ENCODE measurements around the gene PFKP.
"Not testable (repeated sequence)": the region's sequence is repeated elsewhere in the genome, so short reads cannot be mapped to it uniquely, and the experiment has no call there.

PFKP gene

DNA sequence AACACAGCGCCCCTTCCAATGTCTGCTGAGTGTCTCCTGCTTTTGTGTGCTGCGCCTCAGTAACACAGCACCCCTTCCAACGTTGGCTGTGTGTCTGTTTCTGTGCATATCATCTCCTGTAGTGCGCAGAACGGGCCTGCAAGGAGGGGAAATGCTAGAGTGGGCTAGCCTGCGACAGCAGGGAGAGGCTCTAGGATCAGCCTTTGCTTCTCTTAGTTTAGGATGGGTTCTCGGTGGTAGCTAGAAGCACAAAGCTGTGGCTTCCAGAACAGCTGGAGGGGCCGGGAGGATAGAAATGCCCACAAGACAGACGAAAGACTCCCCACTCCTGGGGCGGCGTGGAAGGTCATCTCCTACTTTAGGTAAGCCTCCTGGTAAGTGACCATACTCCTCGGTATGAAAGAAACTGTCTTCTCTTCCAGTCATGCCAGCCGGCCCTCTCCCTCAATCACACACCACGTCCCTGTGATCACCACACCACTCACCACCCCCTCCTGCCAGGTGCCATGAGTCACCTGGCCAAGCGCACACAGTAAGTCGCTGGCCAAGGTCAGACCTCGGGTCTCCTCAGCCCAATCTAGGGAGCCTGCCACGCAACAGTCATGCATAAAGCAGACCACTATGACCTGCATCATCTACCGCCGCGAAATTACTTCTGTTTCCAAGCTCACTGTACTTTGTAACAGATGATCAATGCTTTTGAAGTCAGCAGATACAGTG is 100.4 kb downstream of the PFKP start:
- DNase-seq, result no peak

DNA sequence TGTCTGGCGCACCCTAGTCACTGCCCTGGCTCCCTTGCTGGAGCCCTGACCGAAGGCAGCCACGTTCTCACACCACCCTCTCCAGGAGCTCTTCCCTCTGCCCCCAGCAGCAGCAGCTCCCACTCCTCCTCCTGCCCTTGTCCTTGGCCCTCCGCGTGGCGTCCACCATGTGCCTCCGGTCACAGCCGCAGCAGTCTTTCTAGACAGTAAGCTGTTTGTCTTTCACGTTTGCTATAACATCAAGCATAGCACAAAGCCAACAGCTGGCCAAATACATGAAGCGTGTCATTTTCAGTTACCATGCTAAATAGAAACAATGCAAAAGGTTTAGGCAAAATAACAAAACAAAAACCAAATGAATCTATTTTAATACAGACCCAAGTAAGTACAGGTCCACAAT is 101.9 kb downstream of the PFKP start:
- no peak for DNase-seq

DNA sequence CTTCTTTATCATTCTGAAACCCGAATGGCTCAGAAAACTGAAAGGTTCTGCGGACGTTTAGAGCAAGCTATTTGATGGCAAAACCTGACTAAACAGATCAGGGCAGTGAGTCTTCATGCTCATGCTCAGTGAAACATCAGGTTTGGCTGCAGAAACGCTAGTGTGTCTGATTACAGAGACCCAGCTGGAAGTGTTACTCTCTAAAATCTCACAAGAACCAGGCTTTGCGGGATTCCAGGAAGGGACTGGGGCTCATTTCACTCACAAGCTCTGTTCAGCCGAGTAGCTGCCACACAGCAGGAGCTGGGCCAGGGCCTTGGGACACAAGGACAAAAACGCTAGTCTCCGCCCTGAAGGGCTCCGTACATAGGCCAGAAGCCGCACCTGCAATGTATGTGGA is 102.3 kb downstream of the PFKP start:
- no peak for DNase-seq

DNA sequence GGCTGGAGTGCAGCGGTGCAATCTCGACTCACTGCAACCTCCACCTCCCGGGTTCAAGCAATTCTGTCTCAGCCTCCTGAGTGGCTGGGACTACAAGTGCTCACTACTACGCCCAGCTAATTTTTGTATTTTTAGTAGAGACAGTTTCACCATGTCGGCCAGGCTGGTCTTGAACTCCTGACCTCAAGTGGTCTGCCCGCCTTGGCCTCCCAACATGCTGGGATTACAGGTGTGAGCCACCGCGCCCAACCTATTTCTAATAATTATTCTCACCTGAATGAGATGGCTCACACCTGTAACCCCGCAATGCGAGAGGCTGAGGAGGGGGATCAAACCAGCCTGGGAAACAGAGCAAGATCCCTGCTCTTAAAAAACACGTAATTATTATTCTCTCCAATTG is 104.1 kb downstream of the PFKP start:
- DNase-seq, result not testable (repeated sequence)

DNA sequence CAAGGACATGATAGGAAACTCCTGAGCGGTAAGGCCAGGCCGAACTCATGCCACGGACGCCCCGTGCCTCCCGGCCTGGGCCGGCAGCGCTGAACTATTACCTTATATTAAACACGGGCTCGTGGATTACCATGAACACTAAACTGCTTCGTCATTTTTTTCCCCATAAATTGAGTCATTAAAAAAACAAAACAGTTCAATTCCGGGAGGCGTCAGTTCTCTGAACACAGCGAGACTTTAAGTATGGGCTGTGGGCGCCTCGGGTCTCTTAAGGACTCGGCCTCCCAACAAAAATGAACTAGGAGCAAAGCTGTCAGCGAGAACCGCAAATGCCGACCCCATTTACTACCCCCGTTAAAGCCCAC is 104.7 kb downstream of the PFKP start:
- no peak for DNase-seq

DNA sequence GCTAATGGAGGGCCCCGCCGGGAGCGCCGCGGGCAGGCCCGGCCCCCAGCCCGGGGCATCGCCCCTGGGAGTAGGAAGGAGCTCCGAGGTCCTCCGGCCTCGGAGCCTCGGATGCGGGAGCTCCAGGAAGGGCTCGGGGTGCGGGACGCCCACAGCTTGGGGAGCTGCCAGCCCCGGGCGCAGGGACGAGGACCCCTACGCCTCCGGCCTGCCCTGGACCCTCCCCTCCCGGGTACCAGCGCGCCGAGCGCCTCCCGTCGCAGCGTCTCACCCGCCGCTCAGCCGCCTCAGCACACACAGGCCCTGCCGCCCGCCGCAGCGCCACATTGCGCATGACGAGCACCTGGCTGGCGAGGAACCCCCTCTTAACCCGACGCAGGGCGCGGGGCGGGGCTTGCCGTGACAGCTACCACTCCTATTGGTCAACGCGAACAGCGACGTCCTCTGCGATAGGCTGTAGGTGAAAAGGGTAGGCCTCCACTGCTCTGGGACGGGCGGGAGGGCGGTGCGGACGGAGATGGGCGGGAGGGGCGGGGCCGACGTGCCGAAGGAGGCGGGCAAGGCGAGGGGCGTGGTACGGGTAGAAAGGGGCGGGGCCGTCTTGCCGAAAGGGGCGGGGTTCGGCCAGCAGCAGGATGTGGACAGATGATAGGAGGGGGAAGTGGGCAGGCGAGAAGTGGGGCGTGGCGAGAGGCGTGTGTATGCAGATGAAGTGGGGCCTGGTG is 105.3 kb downstream of the PFKP start, which contains the start of gene PITRM1:
Gene PITRM1, minus strand, starts transcription at position 337 of the 725 bp plus-strand sequence. Its CDS starts 10 bp downstream, at position 327.
- DNase-seq, result peak; percentile 89

DNA sequence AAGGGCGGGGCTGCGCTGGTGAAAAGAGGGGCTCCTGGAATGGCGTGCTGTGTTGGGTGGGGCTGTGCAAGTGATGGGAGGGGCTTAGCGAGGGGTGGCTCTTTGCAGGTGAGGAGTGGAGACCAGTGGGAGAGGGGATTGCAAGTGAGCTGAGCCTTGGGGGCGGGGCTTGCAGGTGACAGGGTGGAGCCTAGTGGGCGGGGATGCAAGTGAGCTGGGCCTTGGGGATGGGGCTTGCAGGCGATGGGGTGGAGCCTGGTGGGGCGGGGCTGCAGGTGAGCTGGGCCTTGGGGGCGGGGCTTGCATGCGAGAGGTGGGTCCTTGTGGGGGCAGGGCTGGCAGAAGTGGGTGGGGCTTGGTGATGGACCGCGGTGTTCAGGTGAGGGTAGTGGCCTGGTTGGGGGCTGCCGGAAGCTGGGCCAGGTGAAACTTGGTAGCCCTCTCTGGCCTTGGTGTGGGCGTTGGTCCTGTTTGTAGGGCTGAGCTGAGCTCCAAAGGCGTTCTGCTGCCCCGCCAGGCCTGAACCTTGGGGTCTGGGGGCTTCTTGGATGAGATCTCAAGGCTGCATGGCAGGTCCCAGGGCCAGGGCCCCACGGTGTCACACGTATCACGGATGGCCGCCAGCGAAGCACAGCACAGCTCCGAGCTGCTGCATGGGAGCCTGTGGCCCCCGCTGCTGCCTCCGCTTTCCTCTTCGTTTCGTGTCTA is 106.0 kb downstream of the PFKP start:
- DNase-seq, result no peak

DNA sequence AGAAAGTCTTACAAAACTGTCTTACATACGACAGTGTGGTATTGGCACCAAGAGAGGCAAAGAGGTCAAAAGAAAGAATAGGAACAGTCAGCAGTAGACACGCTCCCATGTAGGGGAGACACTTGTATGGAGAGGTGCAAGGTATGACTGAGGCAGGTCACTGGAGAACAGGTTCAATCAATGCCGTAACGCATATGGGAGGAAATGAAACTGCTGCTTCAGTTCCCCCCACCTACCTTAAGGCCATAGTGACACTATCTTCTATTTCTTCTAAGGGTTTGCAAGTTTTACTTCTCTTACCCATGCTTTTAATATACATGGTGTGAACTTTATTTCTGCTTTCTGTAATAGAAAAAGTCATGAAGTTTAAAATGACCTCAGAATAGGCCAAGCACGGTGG is 110.7 kb downstream of the PFKP start:
- no peak for DNase-seq

DNA sequence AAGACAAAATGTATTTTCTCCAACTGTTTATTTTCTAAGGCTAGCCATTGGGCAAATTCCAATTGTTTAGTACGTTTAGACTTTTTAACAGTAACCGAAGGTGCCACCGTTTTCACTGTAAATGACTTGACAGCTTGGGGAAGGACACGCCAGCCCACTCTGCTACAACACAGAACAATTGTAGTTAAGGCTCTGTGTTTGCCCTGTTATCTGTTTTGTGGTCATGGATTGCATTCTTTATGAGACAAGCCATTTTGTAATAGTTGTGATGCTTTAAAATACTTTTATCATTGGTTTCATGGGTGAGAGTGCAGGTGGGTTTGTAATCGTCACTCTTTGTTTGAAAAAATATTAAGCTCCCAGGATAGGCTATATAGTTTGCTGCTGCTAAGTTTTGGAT is 111.8 kb downstream of the PFKP start:
- DNase-seq, result no peak

DNA sequence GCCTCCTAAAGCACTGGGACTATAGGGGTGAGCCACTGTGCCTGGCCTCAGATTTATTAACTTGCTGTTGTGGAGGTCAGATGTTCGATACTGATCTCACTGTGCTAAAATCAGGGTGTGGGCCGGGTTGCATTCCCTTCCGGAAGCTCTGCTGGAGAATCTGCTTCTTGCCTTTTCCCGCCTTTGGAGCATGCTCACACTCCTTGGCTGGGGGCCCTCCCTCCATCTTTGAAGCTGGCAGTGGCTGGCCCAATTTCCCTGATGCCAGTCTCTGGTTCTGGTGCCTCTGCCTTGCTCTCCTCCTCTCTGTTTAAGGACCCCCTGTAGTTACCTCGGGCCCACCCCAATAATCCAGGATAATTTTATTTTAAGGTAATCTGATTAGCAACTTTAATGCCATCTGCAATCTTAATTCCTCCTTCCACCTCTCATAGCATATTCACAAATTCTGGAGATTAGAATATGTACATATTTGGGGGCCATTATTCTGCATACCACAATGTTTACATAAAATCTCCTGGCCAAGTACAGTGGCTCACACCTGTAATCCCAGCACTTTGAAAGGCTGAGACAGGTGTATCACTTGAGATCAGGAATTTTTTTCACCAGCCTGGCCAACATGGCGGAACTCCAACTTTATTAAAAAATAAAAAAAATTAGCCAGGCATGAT is 113.1 kb downstream of the PFKP start:
- no peak for DNase-seq

DNA sequence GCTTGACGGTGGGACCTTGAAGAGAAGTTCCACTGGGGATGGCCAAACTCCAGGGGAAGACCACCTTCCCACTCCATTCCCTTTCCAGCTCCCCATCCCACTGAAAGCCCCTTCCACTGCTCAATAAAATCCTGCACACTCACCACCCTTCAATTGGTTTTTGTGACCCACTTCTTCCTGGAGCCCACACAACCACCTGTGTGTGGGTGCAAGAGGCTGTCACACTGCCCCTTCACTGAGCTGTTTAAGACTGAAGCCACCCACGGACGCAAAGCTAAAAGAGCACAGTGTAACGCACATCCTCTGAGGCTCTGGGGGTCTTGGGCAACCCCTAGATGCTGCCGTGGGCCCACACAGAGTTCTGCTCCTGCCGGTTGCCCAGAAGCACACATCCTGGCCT is 118.0 kb downstream of the PFKP start:
- DNase-seq, result no peak

DNA sequence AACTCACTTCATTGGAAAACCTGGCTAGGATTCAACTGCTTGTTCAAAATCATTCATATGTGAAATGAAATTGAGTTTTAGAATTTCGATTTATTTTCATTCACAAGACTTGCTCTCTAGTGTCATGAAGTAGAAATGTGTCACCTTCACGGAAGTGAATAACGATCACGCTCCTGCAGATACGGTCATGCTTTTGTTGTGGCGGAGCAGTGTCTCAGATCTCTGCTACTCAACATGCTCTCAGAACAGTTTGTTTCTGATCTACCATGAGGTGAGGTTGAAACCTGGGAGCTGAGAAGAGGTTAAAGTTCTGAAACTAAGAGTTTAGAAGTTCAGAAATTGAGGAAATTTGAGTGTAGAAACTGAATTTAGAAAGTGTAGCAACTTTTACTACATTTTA is 119.0 kb downstream of the PFKP start:
- DNase-seq, result no peak

Data from NCI-H226 (cell line).